Stimulated activated CD8-positive, alpha-beta memory T cell treated with anti-CD3 and anti-CD28 coated beads, Interleukin-12 subunit alpha, Interleukin-12 subunit beta, amount 100 ng/mL, for 1 hour (primary cell): ENCODE data around the gene APOBEC4.
"Not testable (repeated sequence)": the region's sequence is repeated elsewhere in the genome, so short reads cannot be mapped to it uniquely, and the experiment has no call there.

Source experiments
- DNase-seq: peaks from one replicate; pipeline ENCODE4 v3.0.0-alpha.2; 2020; ENCODE audit warnings: low read depth

APOBEC4 gene

GRCh38 chr1:183633676-183634343 lies 19.3 kb downstream of the APOBEC4 start:
- no peak for DNase-seq

GRCh38 chr1:183632964-183633363 lies 20.2 kb downstream of the APOBEC4 start:
- no peak for DNase-seq

GRCh38 chr1:183632114-183632513 lies 21.0 kb downstream of the APOBEC4 start:
- no peak for DNase-seq

- no peak for DNase-seq
Measured at GRCh38 chr1:183630748-183631147, 22.4 kb downstream of the APOBEC4 start.

- no peak for DNase-seq
Measured at GRCh38 chr1:183628537-183628936, 24.6 kb downstream of the APOBEC4 start.

- not testable (repeated sequence) for DNase-seq
Measured at GRCh38 chr1:183626236-183626635, 26.9 kb downstream of the APOBEC4 start.

GRCh38 chr1:183622884-183623785 lies 30.0 kb downstream of the APOBEC4 start:
- peak; percentile 27 for DNase-seq

GRCh38 chr1:183622013-183622412 lies 31.1 kb downstream of the APOBEC4 start:
- no peak for DNase-seq

GRCh38 chr1:183620311-183620710 lies 32.8 kb downstream of the APOBEC4 start:
- no peak for DNase-seq

GRCh38 chr1:183619781-183620180 lies 33.3 kb downstream of the APOBEC4 start:
- no peak for DNase-seq

- not testable (repeated sequence) for DNase-seq
Measured at GRCh38 chr1:183618202-183618601, 34.9 kb downstream of the APOBEC4 start.

- not testable (repeated sequence) for DNase-seq
Measured at GRCh38 chr1:183612975-183613374, 40.1 kb downstream of the APOBEC4 start.

- no peak for DNase-seq
Measured at GRCh38 chr1:183612407-183612806, 40.7 kb downstream of the APOBEC4 start.

- DNase-seq: no peak
Measured at GRCh38 chr1:183611021-183611420, 42.1 kb downstream of the APOBEC4 start.

- DNase-seq: no peak
Measured at GRCh38 chr1:183609759-183610452, 43.2 kb downstream of the APOBEC4 start.

- DNase-seq: no peak
Measured at GRCh38 chr1:183609313-183609712, 43.8 kb downstream of the APOBEC4 start.

GRCh38 chr1:183607322-183607980 lies 45.7 kb downstream of the APOBEC4 start:
- DNase-seq: no peak

GRCh38 chr1:183605904-183606303 lies 47.2 kb downstream of the APOBEC4 start:
- no peak for DNase-seq

GRCh38 chr1:183604815-183605214 lies 48.3 kb downstream of the APOBEC4 start:
- DNase-seq: no peak

- no peak for DNase-seq
Measured at GRCh38 chr1:183604038-183604808, 48.9 kb downstream of the APOBEC4 start.

- no peak for DNase-seq
Measured at GRCh38 chr1:183602510-183602909, 50.6 kb downstream of the APOBEC4 start.
